ENCODE results near the gene GBP1.

DNA sequence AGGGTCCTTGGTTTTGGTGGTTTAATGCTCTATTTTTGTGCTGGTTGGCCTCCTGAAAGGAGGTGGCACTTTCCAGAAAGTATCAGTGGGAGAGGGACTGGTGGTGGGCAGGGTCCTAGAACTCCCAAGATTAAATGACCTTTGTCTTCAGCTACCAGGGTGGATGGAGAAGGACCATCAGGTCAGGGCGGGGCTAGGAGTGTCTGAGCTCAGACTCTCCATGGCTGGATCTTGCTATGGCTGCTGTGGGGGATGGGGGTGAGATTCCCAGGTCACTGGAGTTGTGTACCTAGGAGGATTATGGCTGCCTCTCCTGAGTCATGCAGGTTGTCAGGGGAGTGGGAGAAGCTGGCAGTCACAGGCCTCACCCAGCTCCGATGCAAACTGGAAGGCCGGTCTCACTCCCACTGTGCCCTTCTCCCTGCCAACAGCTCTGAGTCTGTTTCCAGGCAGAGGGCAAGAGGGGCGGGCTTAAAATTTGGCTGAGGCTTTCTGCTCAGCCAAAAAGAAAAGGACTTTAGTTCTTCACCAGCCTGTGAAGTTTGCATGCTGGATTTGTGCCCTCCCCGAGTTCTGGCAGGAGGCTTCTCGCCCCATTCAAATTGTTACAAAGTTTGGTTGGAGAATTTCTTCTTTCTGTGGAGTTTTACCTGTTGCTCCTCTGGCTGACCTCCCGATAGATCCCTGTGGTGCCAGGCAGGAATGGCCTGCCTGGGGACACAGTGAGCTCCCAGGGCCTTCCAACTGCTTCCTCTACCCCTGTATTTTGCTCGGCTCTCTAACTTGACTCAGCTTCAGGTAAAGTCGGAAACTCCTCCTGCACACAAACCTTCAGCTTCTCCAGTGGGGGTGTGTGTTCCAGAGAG is 59.5 kb downstream of the GBP1 start:
- TF ChIP-seq, protein P1, sequence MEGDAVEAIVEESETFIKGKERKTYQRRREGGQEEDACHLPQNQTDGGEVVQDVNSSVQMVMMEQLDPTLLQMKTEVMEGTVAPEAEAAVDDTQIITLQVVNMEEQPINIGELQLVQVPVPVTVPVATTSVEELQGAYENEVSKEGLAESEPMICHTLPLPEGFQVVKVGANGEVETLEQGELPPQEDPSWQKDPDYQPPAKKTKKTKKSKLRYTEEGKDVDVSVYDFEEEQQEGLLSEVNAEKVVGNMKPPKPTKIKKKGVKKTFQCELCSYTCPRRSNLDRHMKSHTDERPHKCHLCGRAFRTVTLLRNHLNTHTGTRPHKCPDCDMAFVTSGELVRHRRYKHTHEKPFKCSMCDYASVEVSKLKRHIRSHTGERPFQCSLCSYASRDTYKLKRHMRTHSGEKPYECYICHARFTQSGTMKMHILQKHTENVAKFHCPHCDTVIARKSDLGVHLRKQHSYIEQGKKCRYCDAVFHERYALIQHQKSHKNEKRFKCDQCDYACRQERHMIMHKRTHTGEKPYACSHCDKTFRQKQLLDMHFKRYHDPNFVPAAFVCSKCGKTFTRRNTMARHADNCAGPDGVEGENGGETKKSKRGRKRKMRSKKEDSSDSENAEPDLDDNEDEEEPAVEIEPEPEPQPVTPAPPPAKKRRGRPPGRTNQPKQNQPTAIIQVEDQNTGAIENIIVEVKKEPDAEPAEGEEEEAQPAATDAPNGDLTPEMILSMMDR (IDR thresholded peaks at IDR 0.05; ENCODE audit: insufficient read depth, low read depth, low read length): no peak
- no peak for TF ChIP-seq EZH2 (IDR thresholded peaks at IDR 0.05; ENCODE audit: insufficient read depth, low read length)

Data from astrocyte (in vitro differentiated cells and primary cell).